Kidney (tissue), 14 donors: Measurements from ENCODE around the gene CLCN2. TPM values are rescaled to one million over a fixed set of nuclear protein-coding genes. Genes with fewer than 3 reads are reported as not detected.

Source experiments
- DNase-seq, 5 donors: peaks; one replicate each; pipeline ENCODE4 v3.0.0-alpha.2; 2013 to 2020
- FAIRE-seq: peaks from 2 replicates; lab custom pipeline; 2012; peaks lifted over from hg19 to GRCh38; lab: Jason Lieb, UNC
- H3K27ac ChIP-seq, 2 donors: one replicate each; pipeline ENCODE4 v1.7.0; 2013; ENCODE audit warnings: low read depth in 2 of 2, low read length in 2 of 2, inconsistent platforms in 1 of 2
- H3K27me3 ChIP-seq: one replicate; pipeline ENCODE4 v1.7.1; 2013; ENCODE audit warnings: low read length, inconsistent platforms; ENCODE audit not compliant: control insufficient read depth, insufficient read depth
- H3K36me3 ChIP-seq, 3 donors: one replicate each; pipeline versions ENCODE4 v1.7.0 to v1.7.1; 2013; ENCODE audit warnings: low read length in 3 of 3, control low read depth in 1 of 3, inconsistent platforms in 1 of 3; ENCODE audit not compliant: insufficient read depth in 3 of 3, control insufficient read depth in 2 of 3
- H3K4me1 ChIP-seq, 3 donors: one replicate each; pipeline versions ENCODE4 v1.7.0 to v1.7.1; 2013; ENCODE audit warnings: low read length in 3 of 3, inconsistent platforms in 1 of 3, low read depth in 1 of 3; ENCODE audit not compliant: control insufficient read depth in 2 of 3, insufficient read depth in 2 of 3
- H3K4me3 ChIP-seq, 3 donors: one replicate each; pipeline versions ENCODE4 v1.7.0 to v1.8.1; 2013; ENCODE audit warnings: low read length in 3 of 3, control low read depth in 1 of 3, inconsistent platforms in 1 of 3
- H3K9ac ChIP-seq, 3 donors: one replicate each; pipeline versions ENCODE4 v1.7.0 to v1.7.1; 2013; ENCODE audit warnings: low read length in 3 of 3, control low read depth in 1 of 3, inconsistent platforms in 1 of 3
- H3K9me3 ChIP-seq, 3 donors: one replicate each; pipeline versions ENCODE4 v1.7.0 to v1.7.1; 2013; ENCODE audit warnings: low read length in 3 of 3, control low read depth in 1 of 3, inconsistent platforms in 1 of 3; ENCODE audit not compliant: control insufficient read depth in 2 of 3, insufficient read depth in 1 of 3
- CTCF ChIP-seq: IDR thresholded peaks from 3 replicates; pipeline ENCODE4 v1.5.1; 2012; ENCODE audit warnings: mild to moderate bottlenecking, moderate library complexity, borderline replicate concordance; ENCODE audit not compliant: insufficient read depth; ENCODE audit errors: extremely low read depth
- intact Hi-C: fragments of 100-400 bp; cut with DNase I; formaldehyde crosslinking; loops from one replicate; pipeline ENCODE4 v1.11.1; 2022
- polyA plus RNA-seq: library from polyadenylated mRNA; stranded (reverse); fragments of 350-450 nt; fragmentation: Illumina TruSeq; extraction: RNeasy Lipid Tissue Mini Kit (QIAGEN cat#74804); gene quantifications from one replicate; pipeline ENCODE4 v1.2.3, GENCODE V29; 2014; ENCODE audit warnings: low read depth, low replicate concordance; ENCODE audit not compliant: insufficient read depth
- total RNA-seq: library from RNA; stranded (reverse); fragmentation: NEBNext Ultra II Directional; extraction: Animal tissue kit (Norgen Biotek cat#: 25700); gene quantifications from one replicate; pipeline ENCODE4 v1.2.1, GENCODE V29; 2021
- donor health status: control.
- donor health status: control.
- donor health status: control.
- donor health status: control.
- donor health status: control.
- donor health status: DM: yes; HTN: yes; CAD: no.
- donor health status: Normal renal cell carcinoma (clear cell type).

Gene CLCN2
- total and polyA plus RNA-seq, 2 donors from 2014 or later = 6.4 to 10.4 TPM

GRCh38 chr3:184337981-184338380, 23.4 kb downstream of the CLCN2 start:
- intact Hi-C loops = no loop called here
- FAIRE-seq (no peak), DNase-seq (no peak)
- peak overlapping the region in 1 of 3 donors; percentile 78 for H3K9ac ChIP-seq
- no peak for TF ChIP-seq CTCF
- peaks cover 0 to 29% (median 11%) of the 10 kb centered on the region in 3 donors for H3K4me1 ChIP-seq
- peak overlapping the region in 1 of 3 donors; percentile 10 for H3K4me3 ChIP-seq
- H3K27ac ChIP-seq = peak overlapping the region; percentile 93 to 95
- H3K36me3 ChIP-seq = peaks cover 9 to 29% (median 16%) of the 10 kb centered on the region in 3 donors
- no peaks in the 10 kb centered on the region for H3K9me3 ChIP-seq
- H3K27me3 ChIP-seq = no peaks in the 10 kb centered on the region

GRCh38 chr3:184337399-184337714, 24.0 kb downstream of the CLCN2 start, which contains the start of gene FAM131A:
TSS of gene FAM131A (plus strand) at chr3:184337600. CDS start at chr3:184337631, 31 bp downstream.
- Histone ChIP-seq H3K27ac (peak within 1 kb of the TSS; percentile 93 to 95), H3K4me3 (peak within 1 kb of the TSS; percentile 55 to 84 (median 83)), H3K9me3 (no peaks in the 10 kb centered on the region), H3K27me3 (no peaks in the 10 kb centered on the region), H3K4me1 (peaks cover 0 to 29% (median 11%) of the 10 kb centered on the region in 3 donors), H3K36me3 (peaks cover 11 to 27% (median 18%) of the 10 kb centered on the region in 3 donors), H3K9ac (peak within 1 kb of the TSS in 2 of 3 donors; percentile 77 to 78)
- no peak for FAIRE-seq
- no peak for DNase-seq
- intact Hi-C loops = no loop called here
- no peak for TF ChIP-seq CTCF

GRCh38 chr3:184336547-184337398, 24.6 kb downstream of the CLCN2 start:
- Histone ChIP-seq H3K4me1 (peaks cover 0 to 29% (median 11%) of the 10 kb centered on the region in 3 donors), H3K9me3 (no peaks in the 10 kb centered on the region), H3K9ac (peak overlapping the region in 2 of 3 donors; percentile 77 to 78), H3K36me3 (peaks cover 15 to 33% (median 24%) of the 10 kb centered on the region in 3 donors), H3K27me3 (no peaks in the 10 kb centered on the region), H3K4me3 (peak overlapping the region; percentile 55 to 84 (median 83)), H3K27ac (peak overlapping the region; percentile 93 to 95)
- intact Hi-C loops = no loop called here
- no peak for TF ChIP-seq CTCF
- DNase-seq (peak in 3 of 5 donors; percentile 67 to 72 (median 70)), FAIRE-seq (no peak)
